ENCODE measurements around the gene ROM1. TPM values are rescaled to one million over a fixed set of nuclear protein-coding genes. Genes with fewer than 3 reads are reported as not detected.
"Not testable (repeated sequence)": the region's sequence is repeated elsewhere in the genome, so short reads cannot be mapped to it uniquely, and the experiment has no call there.

ROM1 gene
- total RNA-seq, 2 donors from 2014 or later, result 8.0 to 12.7 TPM

DNA sequence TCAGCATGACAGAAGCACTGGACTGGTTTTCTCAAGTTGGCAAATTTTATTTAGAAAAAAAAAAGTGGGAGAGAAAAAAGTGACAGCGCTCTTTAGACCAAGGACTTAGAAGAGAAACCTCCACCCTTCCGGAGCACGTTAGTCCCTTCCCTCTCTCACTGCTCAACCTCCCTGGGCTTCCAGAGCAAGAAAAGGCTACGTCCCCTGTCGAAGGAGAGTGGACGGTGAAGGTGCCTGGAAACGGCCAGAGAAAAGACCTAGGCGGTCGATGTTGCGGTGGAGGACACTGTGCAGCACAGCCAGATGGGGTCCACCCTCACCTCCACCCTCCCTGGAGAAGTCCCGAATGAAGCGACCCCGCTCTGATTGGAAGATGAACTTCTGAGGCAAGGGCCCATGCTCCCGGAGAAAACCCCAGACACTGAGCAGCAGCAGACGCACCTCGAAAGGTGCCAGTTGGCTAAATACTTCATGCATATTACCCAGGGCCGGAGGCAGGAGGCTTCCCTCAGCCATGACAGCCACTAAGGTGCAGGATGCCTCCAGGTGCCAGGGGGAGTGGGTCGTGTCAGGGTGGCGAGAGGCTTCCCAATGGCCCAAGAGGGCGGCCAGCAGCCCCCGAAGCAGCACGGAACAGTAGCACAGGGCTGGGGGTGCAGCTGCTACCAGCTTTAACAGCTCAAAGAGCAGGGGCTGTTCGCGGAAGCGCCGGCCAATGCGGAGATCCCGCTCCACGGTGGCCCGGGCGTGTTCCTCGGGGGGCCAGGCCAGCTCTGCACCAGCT lies 34.0 kb downstream of the ROM1 start:
- H3K27ac ChIP-seq, result peak overlapping the region in 1 of 2 donors; percentile 89

DNA sequence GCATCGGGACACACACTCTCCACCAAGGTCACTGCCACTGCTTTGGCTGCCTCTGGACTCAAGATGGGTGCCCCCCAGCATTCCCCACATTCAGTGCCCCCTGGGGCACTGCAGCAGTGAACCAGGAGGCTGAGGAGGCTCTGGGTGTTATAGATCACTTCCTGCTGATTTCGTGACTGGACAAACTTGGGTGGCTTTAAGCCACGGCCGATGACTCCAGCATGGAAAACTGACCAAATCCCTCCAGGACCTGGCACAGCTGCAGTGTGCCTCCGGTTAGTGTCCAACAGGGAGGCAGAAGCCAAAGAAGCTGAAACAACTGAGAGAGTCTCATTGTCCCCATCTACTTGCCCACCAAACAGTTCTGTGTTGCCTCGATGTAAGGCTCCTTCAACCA lies 34.5 kb downstream of the ROM1 start:
- Histone ChIP-seq H3K4me3 (no peak overlapping the region), H3K4me1 (replicated peaks) (peaks cover 6% of the 10 kb centered on the region), H3K27me3 (replicated peaks; ENCODE audit: insufficient read depth) (no peaks in the 10 kb centered on the region), H3K9me3 (no peaks in the 10 kb centered on the region), H3K27ac (no peak overlapping the region), H3K36me3 (peaks cover 0 to 2% of the 10 kb centered on the region in 2 donors)
- TF ChIP-seq CTCF (IDR thresholded peaks at IDR 0.05) (no peak), POLR2AphosphoS5 (IDR thresholded peaks at IDR 0.05) (no peak), POLR2A (IDR thresholded peaks at IDR 0.05) (no peak)
- DNase-seq (ENCODE audit: low spot score), result no peak
- 91% methylated on average over 6 of the region's 6 CpGs for WGBS
- intact Hi-C loops (cut with DNase I), result no loop called here

More for the DNA sequence above, 34.0 kb downstream of the ROM1 start:
- intact Hi-C loops (cut with DNase I), result no loop called here
- Histone ChIP-seq H3K9me3 (no peaks in the 10 kb centered on the region), H3K4me3 (peak overlapping the region in 1 of 2 donors; percentile 73), H3K4me1 (replicated peaks) (peaks cover under 1% of the 10 kb centered on the region), H3K36me3 (peaks cover 0 to 2% of the 10 kb centered on the region in 2 donors), H3K27me3 (replicated peaks; ENCODE audit: insufficient read depth) (no peaks in the 10 kb centered on the region)
- TF ChIP-seq CTCF (IDR thresholded peaks at IDR 0.05) (no peak), POLR2AphosphoS5 (IDR thresholded peaks at IDR 0.05) (no peak), POLR2A (IDR thresholded peaks at IDR 0.05) (no peak)
- no peak for DNase-seq (ENCODE audit: low spot score)
- WGBS, result 60% methylated on average over 25 of the region's 32 CpGs

GRCh38 chr11:62648185-62648966 lies 35.3 kb downstream of the ROM1 start:
- Histone ChIP-seq H3K9me3 (no peaks in the 10 kb centered on the region), H3K4me1 (replicated peaks) (peaks cover 6% of the 10 kb centered on the region), H3K36me3 (peaks cover 0 to 2% of the 10 kb centered on the region in 2 donors), H3K4me3 (no peak overlapping the region), H3K27ac (no peak overlapping the region), H3K27me3 (replicated peaks; ENCODE audit: insufficient read depth) (no peaks in the 10 kb centered on the region)
- TF ChIP-seq POLR2A (IDR thresholded peaks at IDR 0.05), result no peak
- DNase-seq (ENCODE audit: low spot score), result no peak
- 91% methylated on average over 24 of the region's 24 CpGs for WGBS
- intact Hi-C loops (cut with DNase I), result no loop called here

DNA sequence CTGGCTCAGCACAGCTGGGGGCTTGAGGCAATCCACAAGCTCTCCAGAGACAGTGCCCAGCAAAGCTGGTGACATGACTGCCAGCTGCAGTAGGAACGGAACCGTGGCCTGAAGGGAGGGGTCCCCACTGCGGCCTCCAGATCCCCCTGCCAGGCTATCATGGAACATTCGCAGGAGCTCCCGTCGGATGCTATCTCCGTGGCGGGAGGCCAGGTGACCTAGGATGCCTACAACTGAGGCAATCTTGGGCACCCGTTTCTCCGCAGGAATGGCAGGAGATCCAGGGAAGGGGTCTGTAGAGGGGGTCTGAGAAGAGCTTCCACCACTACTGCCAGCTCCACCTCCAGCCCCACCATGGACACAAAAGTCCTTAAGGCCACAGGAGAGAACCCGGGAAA lies 35.9 kb downstream of the ROM1 start:
- Histone ChIP-seq H3K27ac (no peak overlapping the region), H3K36me3 (peaks cover 0 to 2% of the 10 kb centered on the region in 2 donors), H3K4me3 (no peak overlapping the region), H3K9me3 (no peaks in the 10 kb centered on the region), H3K27me3 (replicated peaks; ENCODE audit: insufficient read depth) (no peaks in the 10 kb centered on the region), H3K4me1 (replicated peaks) (peaks cover 6% of the 10 kb centered on the region)
- 94% methylated on average over 10 of the region's 11 CpGs for WGBS
- DNase-seq (ENCODE audit: low spot score), result no peak
- intact Hi-C loops (cut with DNase I), result no loop called here
- TF ChIP-seq POLR2AphosphoS5 (IDR thresholded peaks at IDR 0.05) (no peak), POLR2A (IDR thresholded peaks at IDR 0.05) (no peak), CTCF (IDR thresholded peaks at IDR 0.05) (no peak)

DNA sequence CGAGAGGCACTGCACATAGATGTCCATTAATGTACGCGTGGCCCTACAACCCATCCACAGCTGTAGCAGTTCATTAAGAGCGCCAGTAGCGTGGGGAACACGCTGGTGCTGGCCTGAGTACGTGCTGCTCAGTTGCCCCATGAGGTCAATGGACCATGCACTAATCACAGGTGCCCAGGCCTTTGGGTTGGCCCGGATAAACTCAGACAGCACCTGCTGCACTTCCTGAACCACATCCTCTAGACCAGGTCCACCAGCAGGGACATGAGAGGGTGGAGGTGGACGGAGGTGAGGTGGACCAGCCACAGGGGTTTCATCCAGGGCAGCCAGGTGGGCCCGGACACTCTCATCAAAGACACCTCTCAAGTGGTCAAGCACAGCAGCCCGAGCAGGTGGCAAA lies 36.4 kb downstream of the ROM1 start:
- H3K9me3 ChIP-seq, result no peaks in the 10 kb centered on the region
- H3K36me3 ChIP-seq, result peaks cover 0 to 2% of the 10 kb centered on the region in 2 donors
- TF ChIP-seq POLR2A (IDR thresholded peaks at IDR 0.05) (no peak), CTCF (IDR thresholded peaks at IDR 0.05) (no peak), POLR2AphosphoS5 (IDR thresholded peaks at IDR 0.05) (no peak)
- H3K4me1 ChIP-seq (replicated peaks), result peaks cover 6% of the 10 kb centered on the region
- no peak overlapping the region for H3K27ac ChIP-seq
- DNase-seq (ENCODE audit: low spot score), result no peak
- H3K4me3 ChIP-seq, result no peak overlapping the region
- no peaks in the 10 kb centered on the region for H3K27me3 ChIP-seq (replicated peaks; ENCODE audit: insufficient read depth)
- 94% methylated on average over 11 of the region's 11 CpGs for WGBS
- intact Hi-C loops (cut with DNase I), result no loop called here

DNA sequence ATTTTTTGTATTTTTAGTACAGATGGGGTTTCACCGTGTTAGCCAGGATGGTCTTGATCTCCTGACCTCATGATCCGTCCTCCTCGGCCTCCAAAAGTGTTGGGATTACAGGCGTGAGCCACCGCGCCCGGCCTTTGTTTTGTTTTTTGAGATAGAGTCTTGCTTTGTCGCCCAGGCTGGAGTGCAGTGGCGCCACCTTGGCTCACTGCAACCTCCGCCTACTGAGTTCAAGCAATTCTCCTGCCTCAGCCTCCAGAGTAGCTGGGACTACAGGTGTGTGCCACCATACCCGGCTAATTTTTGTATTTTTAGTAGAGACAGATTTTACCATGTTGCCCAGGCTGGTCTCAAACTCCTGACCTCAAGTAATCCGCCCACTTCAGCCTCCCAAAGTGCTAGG lies 37.2 kb downstream of the ROM1 start:
- DNase-seq (ENCODE audit: low spot score); H3K4me1 ChIP-seq (replicated peaks); H3K36me3 ChIP-seq; H3K4me3 ChIP-seq; H3K27ac ChIP-seq; H3K9me3 ChIP-seq; H3K27me3 ChIP-seq (replicated peaks; ENCODE audit: insufficient read depth); intact Hi-C loops (cut with DNase I): not testable (repeated sequence)
- 97% methylated on average over 12 of the region's 12 CpGs for WGBS

All from prostate gland (tissue), 2 donors.